ENCODE results near the gene CZIB.
"Not testable (repeated sequence)": the region's sequence is repeated elsewhere in the genome, so short reads cannot be mapped to it uniquely, and the experiment has no call there.

CZIB gene

GRCh38 chr1:53238197-53239155 lies 18.0 kb upstream of the CZIB start, which contains the start of gene MAGOH:
MAGOH (minus strand) TSS chr1:53238518; CDS start chr1:53238448, 70 bp downstream.
- peak; percentile 91 to 94 for DNase-seq (ENCODE audit: low read depth in 2 of 2)

- no peak for DNase-seq (ENCODE audit: low read depth in 2 of 2)
Measured at GRCh38 chr1:53237638-53238037, 17.2 kb upstream of the CZIB start.

- DNase-seq (ENCODE audit: low read depth in 2 of 2) = no peak
Measured at GRCh38 chr1:53220962-53221286, 490 bp upstream of the CZIB start.

GRCh38 chr1:53219711-53220110 lies 723 bp downstream of the CZIB start:
- no peak for DNase-seq (ENCODE audit: low read depth in 2 of 2)

- no peak for DNase-seq (ENCODE audit: low read depth in 2 of 2)
Measured at GRCh38 chr1:53218201-53218600, 2.2 kb downstream of the CZIB start.

GRCh38 chr1:53214376-53214940 lies 6.0 kb downstream of the CZIB start:
- no peak for DNase-seq (ENCODE audit: low read depth in 2 of 2)

GRCh38 chr1:53210954-53211353 lies 9.5 kb downstream of the CZIB start:
- DNase-seq (ENCODE audit: low read depth in 2 of 2) = no peak

- DNase-seq (ENCODE audit: low read depth in 2 of 2) = no peak
Measured at GRCh38 chr1:53210352-53210751, 10.1 kb downstream of the CZIB start.

- DNase-seq (ENCODE audit: low read depth in 2 of 2) = no peak
Measured at GRCh38 chr1:53207726-53208125, 12.7 kb downstream of the CZIB start.

- no peak for DNase-seq (ENCODE audit: low read depth in 2 of 2)
Measured at GRCh38 chr1:53206735-53207379, 13.6 kb downstream of the CZIB start.

- not testable (repeated sequence) for DNase-seq (ENCODE audit: low read depth in 2 of 2)
Measured at GRCh38 chr1:53206083-53206685, 14.2 kb downstream of the CZIB start.

GRCh38 chr1:53205496-53205895 lies 14.9 kb downstream of the CZIB start:
- DNase-seq (ENCODE audit: low read depth in 2 of 2) = not testable (repeated sequence)

- DNase-seq (ENCODE audit: low read depth in 2 of 2) = no peak
Measured at GRCh38 chr1:53203466-53203865, 17.0 kb downstream of the CZIB start.

GRCh38 chr1:53198241-53198651 lies 22.2 kb downstream of the CZIB start:
- no peak for DNase-seq (ENCODE audit: low read depth in 2 of 2)

GRCh38 chr1:53197291-53198200 lies 22.9 kb downstream of the CZIB start:
- no peak for DNase-seq (ENCODE audit: low read depth in 2 of 2)

GRCh38 chr1:53196485-53197290 lies 23.7 kb downstream of the CZIB start, which contains the start of gene CPT2:
CPT2 (plus strand) TSS chr1:53196824; CDS start chr1:53196944, 120 bp downstream.
- peak; percentile 79 to 89 for DNase-seq (ENCODE audit: low read depth in 2 of 2)

- no peak for DNase-seq (ENCODE audit: low read depth in 2 of 2)
Measured at GRCh38 chr1:53196017-53196484, 24.4 kb downstream of the CZIB start.

- no peak for DNase-seq (ENCODE audit: low read depth in 2 of 2)
Measured at GRCh38 chr1:53195246-53196016, 25.0 kb downstream of the CZIB start.

- DNase-seq (ENCODE audit: low read depth in 2 of 2) = no peak
Measured at GRCh38 chr1:53190210-53190611, 30.2 kb downstream of the CZIB start.
